Measurements from ENCODE around the gene DENND10.

Gene DENND10

GRCh38 chr10:119061352-119061751, 42.6 kb upstream of the DENND10 start:
- H3K27me3 Mint-ChIP-seq (ENCODE audit: low read depth, poor library complexity): no peaks in the 10 kb centered on the region
- H3K36me3 Mint-ChIP-seq (ENCODE audit: low read depth): peaks cover 96% of the 10 kb centered on the region
- no peaks in the 10 kb centered on the region for H3K4me1 Mint-ChIP-seq
- no peak overlapping the region for H3K4me3 Mint-ChIP-seq
- TF ChIP-seq, protein P1, sequence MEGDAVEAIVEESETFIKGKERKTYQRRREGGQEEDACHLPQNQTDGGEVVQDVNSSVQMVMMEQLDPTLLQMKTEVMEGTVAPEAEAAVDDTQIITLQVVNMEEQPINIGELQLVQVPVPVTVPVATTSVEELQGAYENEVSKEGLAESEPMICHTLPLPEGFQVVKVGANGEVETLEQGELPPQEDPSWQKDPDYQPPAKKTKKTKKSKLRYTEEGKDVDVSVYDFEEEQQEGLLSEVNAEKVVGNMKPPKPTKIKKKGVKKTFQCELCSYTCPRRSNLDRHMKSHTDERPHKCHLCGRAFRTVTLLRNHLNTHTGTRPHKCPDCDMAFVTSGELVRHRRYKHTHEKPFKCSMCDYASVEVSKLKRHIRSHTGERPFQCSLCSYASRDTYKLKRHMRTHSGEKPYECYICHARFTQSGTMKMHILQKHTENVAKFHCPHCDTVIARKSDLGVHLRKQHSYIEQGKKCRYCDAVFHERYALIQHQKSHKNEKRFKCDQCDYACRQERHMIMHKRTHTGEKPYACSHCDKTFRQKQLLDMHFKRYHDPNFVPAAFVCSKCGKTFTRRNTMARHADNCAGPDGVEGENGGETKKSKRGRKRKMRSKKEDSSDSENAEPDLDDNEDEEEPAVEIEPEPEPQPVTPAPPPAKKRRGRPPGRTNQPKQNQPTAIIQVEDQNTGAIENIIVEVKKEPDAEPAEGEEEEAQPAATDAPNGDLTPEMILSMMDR (IDR thresholded peaks at IDR 0.05): no peak
- H3K27ac Mint-ChIP-seq: no peak overlapping the region
- no peaks in the 10 kb centered on the region for H3K9me3 Mint-ChIP-seq
- no peak for DNase-seq

DNA sequence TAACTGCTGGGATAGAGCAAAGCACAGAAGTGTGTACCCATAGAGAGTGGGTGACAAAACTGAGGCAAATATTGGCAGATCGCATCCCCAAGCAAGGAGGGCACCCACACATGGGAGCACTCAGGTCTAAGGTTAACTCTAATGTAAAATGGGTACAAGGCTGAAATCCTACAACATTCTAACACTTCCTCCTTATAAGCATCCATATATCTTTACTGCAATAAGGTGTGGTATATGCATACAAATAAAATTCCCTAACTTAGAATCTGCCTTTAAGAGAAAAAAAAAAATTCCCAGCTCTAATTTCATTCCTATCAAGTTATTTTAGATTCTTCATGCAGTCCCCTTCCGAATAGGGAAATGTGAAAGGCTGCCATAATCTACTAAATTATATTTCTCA, 42.0 kb upstream of the DENND10 start:
- H3K27me3 Mint-ChIP-seq (ENCODE audit: low read depth, poor library complexity): no peaks in the 10 kb centered on the region

DNA sequence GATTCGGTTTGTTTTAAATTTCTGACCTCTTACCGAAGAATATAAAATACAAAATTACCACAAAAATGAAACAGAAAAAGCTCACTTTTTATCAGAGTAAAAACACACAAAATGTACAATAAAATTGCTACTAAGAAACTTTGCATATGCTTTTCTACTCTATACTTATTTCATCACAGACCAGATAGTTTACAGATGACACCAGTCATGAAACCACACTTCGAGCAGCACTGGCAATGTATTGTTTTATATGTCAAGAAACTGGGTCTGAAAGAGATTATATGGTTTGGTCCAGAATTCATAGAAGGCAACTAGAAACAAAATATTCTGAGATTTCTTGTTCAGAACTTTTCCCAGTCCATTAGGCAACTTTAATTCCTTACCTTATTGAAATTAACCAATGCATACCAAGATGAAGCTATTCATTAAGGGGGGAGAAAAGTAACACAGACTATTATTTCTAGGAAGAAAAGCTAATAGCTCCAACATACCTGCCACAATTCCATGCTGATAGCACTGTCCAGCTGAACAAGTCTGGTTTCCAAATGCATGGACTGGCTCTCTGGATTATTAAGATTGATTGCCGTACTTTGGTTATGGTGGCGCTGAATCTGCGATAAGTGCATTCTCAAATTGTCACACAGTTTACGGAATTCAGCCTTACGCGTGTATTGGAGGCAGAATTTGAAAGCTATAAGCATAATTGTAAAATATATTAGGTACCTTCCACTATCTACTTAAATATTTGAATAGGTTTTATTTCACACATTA, 33.3 kb upstream of the DENND10 start:
- no peak overlapping the region for H3K27ac Mint-ChIP-seq
- TF ChIP-seq, protein P1 (IDR thresholded peaks at IDR 0.05): no peak
- DNase-seq: no peak
- no peaks in the 10 kb centered on the region for H3K9me3 Mint-ChIP-seq
- no peaks in the 10 kb centered on the region for H3K4me1 Mint-ChIP-seq
- peaks cover 87% of the 10 kb centered on the region for H3K36me3 Mint-ChIP-seq (ENCODE audit: low read depth)
- H3K4me3 Mint-ChIP-seq: no peak overlapping the region
- H3K27me3 Mint-ChIP-seq (ENCODE audit: low read depth, poor library complexity): peaks cover 2% of the 10 kb centered on the region

More for the DNA sequence above, 42.0 kb upstream of the DENND10 start:
- H3K9me3 Mint-ChIP-seq: no peaks in the 10 kb centered on the region
- TF ChIP-seq, protein P1 (IDR thresholded peaks at IDR 0.05): no peak
- H3K36me3 Mint-ChIP-seq (ENCODE audit: low read depth): peaks cover 96% of the 10 kb centered on the region
- H3K4me1 Mint-ChIP-seq: no peaks in the 10 kb centered on the region
- no peak for DNase-seq
- H3K4me3 Mint-ChIP-seq: no peak overlapping the region
- peak overlapping the region; percentile 59 for H3K27ac Mint-ChIP-seq

- TF ChIP-seq, protein P1 (IDR thresholded peaks at IDR 0.05): no peak
- Mint-ChIP-seq H3K9me3 (peaks cover 5% of the 10 kb centered on the region), H3K27me3 (ENCODE audit: low read depth, poor library complexity) (no peaks in the 10 kb centered on the region), H3K36me3 (ENCODE audit: low read depth) (peaks cover 75% of the 10 kb centered on the region), H3K4me3 (no peak overlapping the region), H3K27ac (no peak overlapping the region), H3K4me1 (peaks cover 5% of the 10 kb centered on the region)
- no peak for DNase-seq
Observed at GRCh38 chr10:119073584-119073983, 30.3 kb upstream of the DENND10 start.

DNA sequence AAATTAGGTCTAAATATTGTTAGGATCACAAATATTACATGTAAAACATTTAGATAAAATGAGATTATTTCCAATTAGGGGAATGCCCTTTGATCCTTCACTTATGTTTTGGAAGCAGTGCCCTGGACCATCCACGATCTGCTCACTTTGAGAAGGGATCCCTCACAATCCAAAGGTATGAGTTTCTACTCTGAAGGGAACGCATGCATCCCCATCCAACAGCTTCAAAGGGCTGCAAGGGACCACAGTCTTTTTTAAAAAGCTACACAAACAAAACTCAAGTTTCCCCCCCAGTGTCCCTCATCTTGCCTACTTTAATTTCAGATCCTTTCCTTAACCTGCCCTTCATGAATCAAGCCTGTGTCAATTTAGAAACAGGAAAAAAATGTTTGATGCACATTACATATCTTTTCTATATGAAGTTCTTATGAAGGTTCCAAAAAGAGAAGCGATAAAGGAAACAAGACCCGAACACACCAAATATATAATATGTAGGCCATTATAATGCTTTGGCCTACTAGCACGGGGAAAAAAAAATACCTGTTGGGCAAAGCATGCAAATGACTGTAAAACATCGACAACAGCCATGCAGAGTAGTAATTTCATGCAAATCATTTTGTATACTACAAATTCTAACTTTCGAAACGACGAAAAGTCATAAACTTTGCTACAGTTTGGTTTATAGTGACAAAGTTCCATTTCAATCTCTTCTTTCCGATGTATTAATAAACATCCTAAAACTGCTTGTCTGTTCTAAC, 25.3 kb upstream of the DENND10 start:
- Mint-ChIP-seq H3K36me3 (ENCODE audit: low read depth) (peaks cover 32% of the 10 kb centered on the region), H3K27ac (no peak overlapping the region), H3K9me3 (peaks cover 5% of the 10 kb centered on the region), H3K27me3 (ENCODE audit: low read depth, poor library complexity) (no peaks in the 10 kb centered on the region), H3K4me1 (peaks cover 29% of the 10 kb centered on the region), H3K4me3 (peak overlapping the region; percentile 96)
- DNase-seq: no peak
- TF ChIP-seq, protein P1 (IDR thresholded peaks at IDR 0.05): no peak
